HUES64 (cell line): ENCODE measurements around the gene MYMK.
A peak's percentile ranks its signal among the peaks of the same experiment; 100 is the strongest.

Source experiments
- H3K27ac ChIP-seq: 2 replicates; pipeline ENCODE4 v1.7.0; 2013; ENCODE audit warnings: low read depth, low read length, inconsistent platforms
- H3K27me3 ChIP-seq: 2 replicates; pipeline ENCODE4 v1.6.1; 2013; ENCODE audit warnings: mild to moderate bottlenecking, low read length; ENCODE audit not compliant: insufficient read depth
- H3K36me3 ChIP-seq: 2 replicates; pipeline ENCODE4 v1.6.1; 2013; ENCODE audit warnings: mild to moderate bottlenecking, low read length; ENCODE audit not compliant: insufficient read depth
- H3K4me1 ChIP-seq: 2 replicates; pipeline ENCODE4 v1.6.1; 2013; ENCODE audit warnings: mild to moderate bottlenecking, low read length, moderate library complexity; ENCODE audit not compliant: insufficient read depth
- H3K4me3 ChIP-seq: 2 replicates; pipeline ENCODE4 v1.5.1; 2013; ENCODE audit warnings: mild to moderate bottlenecking, low read length, moderate library complexity
- H3K9ac ChIP-seq: 2 replicates; pipeline ENCODE4 v1.6.1; 2013; ENCODE audit warnings: mild to moderate bottlenecking, low read depth, low read length
- H3K9me3 ChIP-seq: 2 replicates; pipeline ENCODE4 v1.6.1; 2013; ENCODE audit warnings: low read depth, low read length; ENCODE audit not compliant: insufficient read depth
- WGBS: fragments of 150-250, 120-280 bp; methylation state at CpG from one replicate; pipeline ENCODE4 v1.1.7; 2013; ENCODE audit warnings: missing lambda C conversion rate; 5-methylcytosine and 5-hydroxymethylcytosine counted together

Gene MYMK

GRCh38 chr9:133515240-133515610 lies 9.5 kb downstream of the MYMK start:
- Histone ChIP-seq H3K4me3 (no peak overlapping the region), H3K27ac (no peak overlapping the region)

DNA sequence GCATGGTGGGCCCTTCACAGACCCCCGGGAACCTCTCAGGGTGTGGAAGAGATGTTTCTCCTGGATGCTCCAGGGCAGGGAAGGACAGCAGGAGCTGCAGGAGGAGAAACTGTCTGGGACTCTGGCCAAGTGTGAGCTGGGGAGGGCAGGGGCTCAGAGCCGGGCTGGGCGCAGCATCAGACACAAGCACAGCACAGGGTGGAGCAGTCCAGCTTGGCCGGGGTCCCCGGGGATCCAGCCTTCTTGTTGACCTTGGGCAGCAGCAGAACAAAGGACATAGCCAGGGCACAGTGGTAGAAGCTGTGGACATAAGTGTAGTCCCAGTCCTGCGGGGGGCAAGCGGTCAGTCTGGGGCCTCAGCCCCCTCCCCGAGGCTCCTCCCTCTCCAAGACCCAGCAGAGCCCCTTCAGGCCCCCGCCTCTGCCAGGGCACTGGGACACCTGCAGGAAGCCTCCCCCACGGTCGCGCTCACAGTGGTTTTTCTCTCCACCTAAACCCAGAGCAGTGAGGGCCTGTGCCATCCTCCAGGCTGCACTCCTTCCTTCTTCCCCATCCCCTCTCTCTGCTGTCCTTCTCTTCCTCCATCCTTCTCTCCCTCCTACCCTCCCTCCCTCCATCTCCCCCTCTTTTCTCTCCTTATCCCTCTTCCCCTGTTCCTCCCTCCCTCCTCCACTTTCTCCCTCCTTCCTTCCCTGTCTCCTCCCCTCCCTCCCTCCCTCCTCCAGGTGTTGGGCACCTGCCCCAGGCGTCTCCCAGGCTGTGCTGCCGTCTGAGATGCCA lies 10.1 kb downstream of the MYMK start:
- no peak overlapping the region for H3K27ac ChIP-seq
- no peaks in the 10 kb centered on the region for H3K36me3 ChIP-seq
- H3K4me1 ChIP-seq = peaks cover 4% of the 10 kb centered on the region; the same call in 1 of the 2 replicates
- no peak overlapping the region for H3K4me3 ChIP-seq
- WGBS = 90% methylated on average over 14 of the region's 14 CpGs
- no peak overlapping the region for H3K9ac ChIP-seq
- no peaks in the 10 kb centered on the region for H3K9me3 ChIP-seq
- H3K27me3 ChIP-seq = no peaks in the 10 kb centered on the region

More at GRCh38 chr9:133515240-133515610, 9.5 kb downstream of the MYMK start:
- H3K27me3 ChIP-seq = no peaks in the 10 kb centered on the region
- H3K4me1 ChIP-seq = no peaks in the 10 kb centered on the region
- no peak overlapping the region for H3K9ac ChIP-seq
- H3K36me3 ChIP-seq = no peaks in the 10 kb centered on the region
- H3K9me3 ChIP-seq = no peaks in the 10 kb centered on the region
- 92% methylated on average over 10 of the region's 10 CpGs for WGBS

DNA sequence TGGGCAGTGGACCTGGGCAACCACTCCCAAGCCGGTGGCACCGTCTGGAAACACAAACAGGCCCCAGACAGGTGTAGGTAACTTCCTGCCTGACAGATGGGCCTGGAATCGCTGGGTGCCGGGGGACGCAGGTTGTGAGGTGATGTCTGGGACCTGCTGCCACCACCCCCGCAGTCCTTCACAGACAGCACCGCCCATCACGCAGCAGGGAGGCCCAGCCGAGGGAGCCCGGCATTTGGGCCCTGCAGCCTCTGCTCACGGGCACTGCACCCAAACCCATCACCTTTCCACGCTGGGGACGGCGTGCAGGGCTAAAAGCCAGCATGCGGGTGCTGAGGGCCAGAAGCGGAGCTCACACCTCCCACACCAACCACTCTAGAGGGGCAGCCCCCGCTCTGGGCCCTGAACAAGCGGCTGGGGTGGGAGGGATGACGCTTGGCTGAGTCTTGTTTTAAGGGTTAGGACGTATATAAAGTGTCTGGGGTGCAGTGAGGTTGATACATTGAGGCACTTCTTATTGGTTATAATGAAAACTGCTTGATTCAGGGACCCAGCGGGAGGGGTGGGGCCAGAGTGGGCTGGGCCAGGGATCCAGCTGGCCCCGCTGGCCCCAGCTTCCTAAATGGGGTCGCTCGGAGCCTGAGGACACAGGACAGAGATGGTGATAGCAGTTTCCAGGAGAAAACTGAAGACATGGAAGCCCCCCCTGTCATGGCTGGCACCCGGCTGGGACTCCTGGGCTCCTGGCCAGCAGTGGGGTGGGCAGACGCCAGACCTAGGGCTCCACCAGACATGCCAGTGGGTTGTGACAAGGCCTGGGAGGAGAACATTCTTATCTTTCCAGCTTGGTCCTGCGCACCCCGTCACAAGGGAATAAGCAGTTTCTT lies 11.3 kb downstream of the MYMK start:
- Histone ChIP-seq H3K9me3 (no peaks in the 10 kb centered on the region), H3K4me3 (no peak overlapping the region), H3K27ac (no peak overlapping the region), H3K4me1 (peaks cover 12% of the 10 kb centered on the region), H3K27me3 (no peaks in the 10 kb centered on the region), H3K36me3 (no peaks in the 10 kb centered on the region), H3K9ac (no peak overlapping the region)
- WGBS = 89% methylated on average over 28 of the region's 28 CpGs

- WGBS = 88% methylated on average over 19 of the region's 19 CpGs
- H3K9ac ChIP-seq = no peak overlapping the region
Observed at GRCh38 chr9:133512253-133513213, 12.2 kb downstream of the MYMK start.

DNA sequence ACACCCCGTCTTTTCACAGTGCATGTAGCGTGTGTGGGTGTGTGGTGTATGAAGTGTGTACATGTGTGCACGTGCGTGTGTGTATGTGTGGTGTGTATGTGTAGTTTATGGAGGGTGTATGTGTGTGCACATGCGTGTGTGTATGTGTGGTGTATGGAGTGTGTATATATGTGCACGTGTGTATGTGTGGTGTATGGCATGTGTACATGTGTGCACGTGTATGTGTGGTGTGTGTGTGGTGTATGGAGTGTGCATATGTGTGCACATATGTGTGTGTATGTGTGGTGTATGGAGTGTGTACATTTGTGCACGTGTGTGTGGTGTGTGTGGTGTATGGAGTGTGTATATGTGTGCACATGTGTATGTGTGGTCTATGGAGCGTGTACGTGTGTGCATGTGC lies 13.2 kb downstream of the MYMK start:
- 88% methylated on average over 10 of the region's 10 CpGs for WGBS
- Histone ChIP-seq H3K9me3 (no peaks in the 10 kb centered on the region), H3K36me3 (no peaks in the 10 kb centered on the region), H3K4me3 (no peak overlapping the region), H3K9ac (no peak overlapping the region), H3K4me1 (peaks cover 12% of the 10 kb centered on the region), H3K27me3 (no peaks in the 10 kb centered on the region), H3K27ac (no peak overlapping the region)

More at GRCh38 chr9:133512253-133513213, 12.2 kb downstream of the MYMK start:
- Histone ChIP-seq H3K4me3 (no peak overlapping the region), H3K36me3 (no peaks in the 10 kb centered on the region), H3K27me3 (no peaks in the 10 kb centered on the region), H3K27ac (no peak overlapping the region), H3K4me1 (peaks cover 12% of the 10 kb centered on the region), H3K9me3 (no peaks in the 10 kb centered on the region)

DNA sequence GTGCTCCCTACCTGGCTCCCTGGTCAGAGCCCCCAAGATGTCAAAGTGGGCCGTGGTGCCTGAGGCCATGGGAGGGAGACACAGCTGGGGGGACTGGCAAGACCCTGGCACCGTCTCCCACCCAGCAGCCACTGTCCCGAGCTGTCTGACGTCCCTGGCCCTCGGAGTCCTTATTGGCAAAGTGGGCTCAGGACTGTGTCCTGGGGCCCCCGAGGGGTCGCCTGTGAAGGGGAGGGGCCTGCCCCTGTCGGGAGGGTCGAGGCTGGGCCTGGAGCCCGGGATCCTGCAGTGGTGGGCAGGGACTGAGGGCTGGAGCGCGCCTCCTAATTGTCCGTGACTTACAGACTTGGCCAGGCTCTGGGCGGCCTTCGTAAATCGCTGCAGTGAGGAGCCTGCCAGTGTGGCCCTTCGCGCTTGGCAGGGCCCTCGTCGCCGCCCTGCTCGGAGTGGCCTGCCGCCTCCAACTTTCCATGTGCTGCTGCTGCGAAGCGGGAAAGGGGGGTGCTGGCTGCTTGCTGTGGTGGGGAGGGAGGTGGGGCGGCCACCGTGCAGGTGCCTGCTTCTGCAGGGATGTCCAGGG lies 13.7 kb downstream of the MYMK start:
- peaks cover 12% of the 10 kb centered on the region for H3K4me1 ChIP-seq
- no peak overlapping the region for H3K4me3 ChIP-seq
- no peak overlapping the region for H3K9ac ChIP-seq
- no peaks in the 10 kb centered on the region for H3K27me3 ChIP-seq
- H3K36me3 ChIP-seq = no peaks in the 10 kb centered on the region
- H3K9me3 ChIP-seq = no peaks in the 10 kb centered on the region
- H3K27ac ChIP-seq = no peak overlapping the region
- 92% methylated on average over 27 of the region's 27 CpGs for WGBS

- Histone ChIP-seq H3K27me3 (no peaks in the 10 kb centered on the region), H3K4me3 (peak overlapping the region; percentile 18; the same call in 1 of the 2 replicates), H3K27ac (peak overlapping the region; percentile 43; the same call in 1 of the 2 replicates), H3K9me3 (no peaks in the 10 kb centered on the region), H3K9ac (no peak overlapping the region), H3K36me3 (no peaks in the 10 kb centered on the region), H3K4me1 (peaks cover 12% of the 10 kb centered on the region)
- WGBS = 19% methylated on average over 26 of the region's 26 CpGs
Observed at GRCh38 chr9:133509179-133510083, 15.3 kb downstream of the MYMK start.

DNA sequence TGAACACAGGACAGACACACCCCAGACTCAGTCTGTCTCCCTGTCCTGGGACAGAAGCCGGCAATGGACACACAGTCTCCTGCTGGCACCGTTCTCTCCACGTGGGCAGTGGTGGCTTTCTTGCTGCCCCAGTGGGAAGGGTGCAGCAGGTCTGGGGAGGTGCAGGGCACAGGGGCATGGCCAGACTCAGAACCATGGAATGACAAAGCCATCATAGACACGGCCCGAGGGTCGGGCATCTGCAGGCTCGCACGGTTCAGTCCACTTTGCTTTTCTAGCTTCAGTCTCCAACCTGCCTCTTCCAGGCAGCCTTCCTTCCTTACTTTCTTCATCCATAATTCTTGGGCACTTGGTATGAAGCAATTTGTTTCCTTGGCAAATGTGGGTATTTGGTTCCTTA lies 16.7 kb downstream of the MYMK start:
- Histone ChIP-seq H3K4me3 (no peak overlapping the region), H3K4me1 (peaks cover 12% of the 10 kb centered on the region), H3K9me3 (no peaks in the 10 kb centered on the region), H3K27ac (no peak overlapping the region), H3K9ac (no peak overlapping the region), H3K36me3 (no peaks in the 10 kb centered on the region), H3K27me3 (no peaks in the 10 kb centered on the region)
- 93% methylated on average over 8 of the region's 8 CpGs for WGBS

- Histone ChIP-seq H3K27me3 (no peaks in the 10 kb centered on the region), H3K9ac (no peak overlapping the region), H3K27ac (no peak overlapping the region), H3K4me1 (peaks cover 12% of the 10 kb centered on the region), H3K9me3 (peaks cover 3% of the 10 kb centered on the region; the same call in 1 of the 2 replicates), H3K36me3 (no peaks in the 10 kb centered on the region), H3K4me3 (no peak overlapping the region)
- 92% methylated on average over 24 of the region's 24 CpGs for WGBS
Observed at GRCh38 chr9:133507246-133507965, 17.4 kb downstream of the MYMK start.
